ENCODE data around the gene APBB1IP.
A peak's percentile ranks its signal among the peaks of the same experiment; 100 is the strongest.
"Not testable (repeated sequence)": the region's sequence is repeated elsewhere in the genome, so short reads cannot be mapped to it uniquely, and the experiment has no call there.

Gene APBB1IP

GRCh38 chr10:26437637-26438461 is at the start of gene APBB1IP:
Gene APBB1IP, plus strand, starts transcription at chr10:26438341. Its CDS starts 53,986 bp downstream, at chr10:26492327.
- no peak for DNase-seq (ENCODE audit: low read depth)

- DNase-seq (ENCODE audit: low read depth) = no peak
These were observed 48.6 kb upstream of the APBB1IP start for GRCh38 chr10:26389533-26389932.

- no peak for DNase-seq (ENCODE audit: low read depth)
These were observed 46.1 kb upstream of the APBB1IP start for GRCh38 chr10:26391701-26392695.

- not testable (repeated sequence) for DNase-seq (ENCODE audit: low read depth)
These were observed 39.8 kb upstream of the APBB1IP start for GRCh38 chr10:26398353-26398752.

- no peak for DNase-seq (ENCODE audit: low read depth)
These were observed 30.7 kb upstream of the APBB1IP start for GRCh38 chr10:26407406-26407969.

- no peak for DNase-seq (ENCODE audit: low read depth)
These were observed 29.2 kb upstream of the APBB1IP start for GRCh38 chr10:26408858-26409494.

GRCh38 chr10:26410356-26410755 is 27.8 kb upstream of the APBB1IP start:
- DNase-seq (ENCODE audit: low read depth) = no peak

- DNase-seq (ENCODE audit: low read depth) = no peak
These were observed 25.2 kb upstream of the APBB1IP start for GRCh38 chr10:26412932-26413331.

GRCh38 chr10:26413375-26413774 is 24.8 kb upstream of the APBB1IP start:
- DNase-seq (ENCODE audit: low read depth) = no peak

GRCh38 chr10:26417136-26417535 is 21.0 kb upstream of the APBB1IP start:
- no peak for DNase-seq (ENCODE audit: low read depth)

GRCh38 chr10:26422977-26423376 is 15.2 kb upstream of the APBB1IP start:
- DNase-seq (ENCODE audit: low read depth) = no peak

GRCh38 chr10:26423722-26424121 is 14.4 kb upstream of the APBB1IP start:
- DNase-seq (ENCODE audit: low read depth) = no peak

GRCh38 chr10:26430641-26431163 is 7.4 kb upstream of the APBB1IP start:
- no peak for DNase-seq (ENCODE audit: low read depth)

GRCh38 chr10:26432938-26433337 is 5.2 kb upstream of the APBB1IP start:
- DNase-seq (ENCODE audit: low read depth) = no peak

- DNase-seq (ENCODE audit: low read depth) = no peak
These were observed 2.3 kb upstream of the APBB1IP start for GRCh38 chr10:26435852-26436251.

- DNase-seq (ENCODE audit: low read depth) = no peak
These were observed 1.3 kb upstream of the APBB1IP start for GRCh38 chr10:26436848-26437247.

- DNase-seq (ENCODE audit: low read depth) = peak; percentile 46
These were observed 597 bp downstream of the APBB1IP start for GRCh38 chr10:26438534-26439341.

- DNase-seq (ENCODE audit: low read depth) = no peak
These were observed 1.4 kb downstream of the APBB1IP start for GRCh38 chr10:26439406-26440087.

- no peak for DNase-seq (ENCODE audit: low read depth)
These were observed 1.9 kb downstream of the APBB1IP start for GRCh38 chr10:26440088-26440470.

Data from T-helper 22 cell (primary cell).